ENCODE measurements around the gene KIAA0586. TPM values are rescaled to one million over a fixed set of nuclear protein-coding genes. Genes with fewer than 3 reads are reported as not detected.
A peak's percentile ranks its signal among the peaks of the same experiment; 100 is the strongest.

Gene KIAA0586
- total and polyA plus RNA-seq, 10 of the 15 experiments (the other 5 are each of a cell fraction or from before 2014, with no cell fraction given), result 7.1 to 27.6 (median 19.1) TPM

- TF ChIP-seq RELA (IDR thresholded peaks at IDR 0.05; ENCODE audit: borderline replicate concordance, partially characterized antibody) (no peak), IKZF2 (IDR thresholded peaks at IDR 0.05) (peak; percentile 11 to 51; a peak in 1 of 4 replicates), BCL11A (IDR thresholded peaks at IDR 0.05; ENCODE audit: low read depth, low read length) (no peak), ATF7 (IDR thresholded peaks at IDR 0.05; ENCODE audit: low read depth) (no peak), CREM (IDR thresholded peaks at IDR 0.05; ENCODE audit: low read depth) (no peak; the same call in 1 of the 2 replicates), RUNX3 (IDR thresholded peaks at IDR 0.05; ENCODE audit: low read length) (no peak), TBL1XR1 (IDR thresholded peaks at IDR 0.05; ENCODE audit: low read depth, low read length) (no peak), SREBF1 (IDR thresholded peaks at IDR 0.05; ENCODE audit: low read length) (no peak), JUND (IDR thresholded peaks at IDR 0.05; ENCODE audit: low read depth, low read length) (no peak), SRF (IDR thresholded peaks at IDR 0.05; ENCODE audit: low read depth in 2 of 2, low read length in 2 of 2) (no peak), ASH2L (IDR thresholded peaks at IDR 0.05; ENCODE audit: borderline replicate concordance, low read depth) (no peak), CHD1 (IDR thresholded peaks at IDR 0.05; ENCODE audit: low read depth, low read length) (no peak), ZBTB33 (IDR thresholded peaks at IDR 0.05) (no peak), WRNIP1 (IDR thresholded peaks at IDR 0.05; ENCODE audit: borderline replicate concordance, low read depth, low read length) (no peak), POLR2AphosphoS5 (IDR thresholded peaks at IDR 0.05; ENCODE audit: low read length) (no peak), RCOR1 (conservative IDR thresholded peaks at IDR 0.05; ENCODE audit: low read depth, low read length) (no peak), IRF5 (IDR thresholded peaks at IDR 0.05; ENCODE audit: borderline replicate concordance) (no peak), E4F1 (IDR thresholded peaks at IDR 0.05; ENCODE audit: borderline replicate concordance, partially characterized antibody) (no peak), PRDM15 (CRISPR knock-in tag; IDR thresholded peaks at IDR 0.05) (no peak), NR2C2 (IDR thresholded peaks at IDR 0.05; ENCODE audit: borderline replicate concordance, control insufficient read depth, insufficient read length, low read depth) (no peak)
These were observed 744 bp upstream of the KIAA0586 start (continued) for GRCh38 chr14:58426670-58427280.

All from GM12878 (cell line).